Femur (tissue), 1 donor: ENCODE measurements around the gene CABLES1.
A peak's percentile ranks its signal among the peaks of the same experiment; 100 is the strongest.
"Not testable (repeated sequence)": the region's sequence is repeated elsewhere in the genome, so short reads cannot be mapped to it uniquely, and the experiment has no call there.

Experiments
- DNase-seq: peaks from one replicate; pipeline ENCODE4 v3.0.0-alpha.2; 2017

CABLES1 gene

GRCh38 chr18:23134780-23135549 is at the start of gene CABLES1:
CABLES1 (plus strand) TSS chr18:23135485; CDS start chr18:23135763, 278 bp downstream.
- DNase-seq: peak; percentile 67

DNA sequence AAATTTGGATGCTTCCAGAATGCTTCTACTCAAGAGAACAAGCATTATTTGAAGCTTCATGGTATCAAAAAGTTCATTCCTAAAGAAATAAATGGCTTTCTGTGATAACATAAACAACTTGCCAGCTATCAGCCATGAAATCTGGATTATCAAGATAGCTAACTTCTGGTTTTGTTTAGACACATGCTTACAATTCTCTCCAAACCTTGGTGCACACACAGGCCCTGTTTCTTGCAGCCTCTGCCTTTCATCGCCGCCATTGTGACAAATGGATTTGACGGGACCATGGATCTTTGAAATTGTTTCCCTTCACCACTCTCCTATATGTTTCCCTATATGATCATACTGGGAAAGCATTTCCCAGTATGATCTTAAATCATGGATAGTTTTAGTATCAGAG is 47.9 kb upstream of the CABLES1 start:
- no peak for DNase-seq

GRCh38 chr18:23088310-23088709 is 47.0 kb upstream of the CABLES1 start:
- no peak for DNase-seq

- not testable (repeated sequence) for DNase-seq
Measured at GRCh38 chr18:23091017-23091993, 44.0 kb upstream of the CABLES1 start.

DNA sequence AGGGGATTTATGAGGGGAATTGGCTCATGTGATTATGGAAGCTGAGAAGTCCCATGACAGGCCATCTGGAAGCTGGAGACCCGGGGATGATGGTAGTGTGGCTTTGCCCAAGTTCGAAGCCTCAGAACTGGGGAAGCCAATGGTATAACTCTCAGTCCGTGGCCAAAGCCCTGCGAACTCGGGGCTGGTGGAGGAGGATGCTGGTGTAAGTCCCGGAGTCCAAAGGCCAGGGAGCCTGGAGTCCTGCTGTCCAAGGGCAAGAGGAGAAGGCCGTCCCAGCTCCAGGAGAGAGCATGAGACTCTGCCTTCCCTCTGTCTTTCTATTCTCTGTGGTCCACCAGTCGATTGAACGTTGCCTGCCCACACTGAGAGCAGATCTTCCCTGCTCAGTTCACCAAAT is 43.2 kb upstream of the CABLES1 start:
- DNase-seq: no peak

DNA sequence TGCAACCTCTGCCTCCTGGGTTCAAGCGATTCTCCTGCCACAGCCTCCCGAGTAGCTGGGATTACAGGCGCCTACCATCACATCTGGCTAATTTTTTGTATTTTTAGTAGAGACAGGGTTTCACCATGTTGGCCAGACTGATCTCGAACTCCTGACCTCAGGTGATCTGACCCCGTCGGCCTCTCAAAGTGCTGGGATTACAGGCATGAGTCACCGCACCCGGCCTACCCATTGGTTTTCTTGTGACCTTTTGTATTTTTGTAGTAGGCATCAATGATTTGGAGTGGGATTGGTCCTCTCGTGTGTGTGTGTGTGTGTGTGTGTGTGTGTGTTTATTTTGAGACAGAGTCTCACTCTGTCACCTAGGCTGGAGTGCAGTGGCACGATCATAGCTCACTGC is 42.2 kb upstream of the CABLES1 start:
- DNase-seq: not testable (repeated sequence)

DNA sequence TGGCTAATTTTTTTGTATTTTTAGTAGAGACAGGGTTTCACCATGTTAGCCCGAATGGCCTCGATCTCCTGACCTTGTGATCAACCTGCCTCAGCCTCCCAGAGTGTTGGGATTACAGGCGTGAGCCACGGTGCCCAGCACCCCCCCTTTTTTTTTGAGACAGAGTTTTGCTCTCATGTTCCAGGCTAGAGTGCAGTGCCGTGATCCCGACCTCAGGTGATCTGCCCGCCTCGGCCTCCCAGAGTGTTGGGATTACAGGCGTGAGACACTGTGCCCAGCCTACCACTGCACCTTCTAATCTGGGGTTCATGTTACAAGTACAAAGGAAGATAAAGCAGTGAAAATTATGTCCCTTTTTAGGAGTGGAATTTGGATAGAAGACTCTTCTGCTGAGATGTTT is 41.5 kb upstream of the CABLES1 start:
- no peak for DNase-seq

DNA sequence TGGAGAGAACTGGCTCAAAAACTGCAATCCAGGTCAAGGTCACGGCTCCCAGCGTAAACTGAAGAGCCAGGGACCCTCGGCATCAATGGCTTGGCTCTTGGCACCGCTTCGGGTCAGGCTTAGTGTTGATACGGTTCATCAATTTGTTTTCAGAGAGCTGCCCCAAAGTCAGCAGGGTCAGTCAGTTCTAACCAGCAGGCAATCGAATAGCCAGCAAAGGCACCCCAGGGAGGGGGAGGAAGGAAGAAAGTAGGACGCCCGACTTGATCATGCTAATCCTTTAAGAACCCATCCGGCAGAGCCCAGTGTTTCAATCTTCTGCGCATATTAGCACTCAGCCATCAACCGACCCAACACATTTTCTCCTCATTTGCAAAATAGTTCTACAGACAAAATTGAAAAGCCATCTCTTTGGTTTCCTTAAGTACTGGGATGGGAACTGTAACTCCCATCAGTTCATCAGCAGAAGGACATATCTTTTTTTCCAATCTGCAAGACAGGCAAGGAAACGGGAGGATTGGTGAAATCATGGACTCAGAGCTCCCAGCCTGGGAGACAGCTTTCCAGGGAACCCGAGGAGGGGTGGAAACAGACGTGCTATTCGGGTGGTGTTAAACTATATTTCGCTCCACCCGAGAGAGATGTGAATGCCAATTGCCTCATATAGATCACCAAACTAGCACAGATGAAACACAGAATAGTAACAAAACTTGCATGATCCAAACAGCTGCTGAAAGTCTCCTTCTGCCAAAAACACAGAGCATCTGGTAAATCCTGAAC is 40.7 kb upstream of the CABLES1 start:
- peak; percentile 41 for DNase-seq

DNA sequence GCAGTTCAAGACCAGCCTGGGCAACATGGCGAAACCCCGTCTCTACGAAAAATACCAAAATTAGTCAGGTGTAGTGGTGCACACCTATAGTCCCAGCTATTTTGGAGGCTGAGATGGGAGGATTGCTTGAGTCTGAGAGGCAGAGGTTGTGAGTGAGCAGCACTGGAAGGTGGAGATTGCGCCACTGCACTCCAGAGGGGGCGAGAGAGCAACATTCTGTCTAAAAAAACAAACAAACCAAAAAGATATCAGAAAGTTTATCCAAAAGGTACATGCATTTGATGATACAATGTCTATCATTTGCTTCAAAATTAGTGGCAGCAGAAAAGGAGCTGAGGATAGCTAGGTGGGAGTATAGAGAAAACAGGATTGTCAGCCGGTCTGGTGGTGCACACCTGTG is 39.8 kb upstream of the CABLES1 start:
- DNase-seq: no peak

- not testable (repeated sequence) for DNase-seq
Measured at GRCh38 chr18:23097016-23097415, 38.3 kb upstream of the CABLES1 start.

DNA sequence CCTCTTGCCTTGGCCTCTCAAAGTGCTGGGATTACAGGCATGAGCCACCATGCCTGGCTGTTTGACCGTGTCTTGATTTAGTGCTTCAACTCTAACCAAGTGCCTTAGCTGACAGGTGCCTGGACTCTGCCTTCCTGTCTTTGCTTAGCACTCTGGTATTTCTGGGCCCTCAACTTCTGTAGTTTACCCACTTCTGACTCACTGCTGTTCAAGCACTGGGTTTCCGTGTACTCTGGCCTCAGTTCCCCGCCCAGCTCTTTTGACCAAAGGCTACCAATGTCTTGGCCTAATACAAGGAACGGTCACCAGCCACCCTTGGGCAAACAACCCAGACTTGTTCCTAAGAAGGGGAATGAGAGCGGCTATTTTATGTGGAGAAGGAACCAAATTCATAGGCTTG is 35.7 kb upstream of the CABLES1 start:
- no peak for DNase-seq

DNA sequence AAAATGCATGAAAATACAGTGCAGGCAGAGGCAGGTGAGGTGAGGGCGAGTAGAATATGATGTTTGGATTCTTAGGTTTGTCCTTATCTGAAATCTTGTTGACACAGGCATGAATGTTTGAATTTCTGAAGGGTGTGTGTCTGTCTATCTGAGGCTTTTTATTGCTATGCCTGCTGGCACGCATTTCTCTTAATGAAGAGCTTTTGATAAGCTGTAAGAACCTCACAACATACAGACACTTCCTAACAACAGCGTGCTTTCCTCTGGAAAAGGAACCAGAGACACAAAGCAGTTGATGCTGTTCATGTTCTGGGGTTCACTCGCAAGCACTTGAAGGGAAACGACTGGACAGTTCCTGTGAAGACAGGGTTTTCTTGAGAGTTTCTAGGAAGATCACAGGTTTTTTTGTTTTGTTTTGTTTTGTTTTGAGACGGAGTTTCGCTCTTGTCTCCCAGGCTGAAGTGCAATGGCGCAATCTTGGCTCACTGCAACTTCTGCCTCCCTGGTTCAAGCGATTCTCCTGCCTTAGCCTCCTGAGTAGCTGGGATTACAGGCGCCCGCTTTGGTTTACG is 33.3 kb upstream of the CABLES1 start:
- no peak for DNase-seq

DNA sequence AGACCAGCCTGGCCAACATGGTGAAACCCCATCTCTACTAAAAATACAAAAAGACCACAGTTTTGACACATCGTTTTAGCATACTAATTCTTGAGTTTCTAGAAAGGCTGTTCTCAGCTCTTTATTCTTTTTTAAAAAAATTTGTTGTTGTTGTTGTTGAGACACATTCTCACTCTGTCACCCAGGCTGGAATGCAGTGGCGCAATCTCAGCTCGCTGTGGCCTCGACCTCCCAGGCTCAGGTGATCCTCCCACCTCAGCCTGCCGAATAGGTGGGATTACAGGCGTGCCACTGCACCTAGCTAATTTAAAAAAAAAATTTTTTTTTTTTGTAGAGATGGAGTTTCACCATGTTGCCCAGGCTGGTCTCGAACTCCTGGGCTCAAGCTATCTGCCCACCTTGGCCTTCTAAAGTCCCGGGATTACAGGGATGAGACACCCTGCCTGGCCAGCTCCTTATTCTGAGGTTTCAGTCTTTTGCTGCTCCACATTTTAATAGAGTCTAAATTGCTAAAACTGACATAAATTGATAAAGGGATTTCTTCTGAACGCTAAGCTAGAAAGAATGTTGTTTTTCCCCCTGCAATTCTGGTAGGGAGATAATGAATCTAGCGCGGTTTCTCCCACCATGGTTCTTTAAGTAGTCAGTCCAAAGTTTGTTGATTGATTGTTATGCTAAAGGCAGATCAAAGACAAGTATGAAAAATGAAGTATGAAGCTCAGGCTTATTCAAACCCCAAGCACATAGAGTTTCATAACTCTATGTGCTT is 32.6 kb upstream of the CABLES1 start:
- no peak for DNase-seq

GRCh38 chr18:23103449-23103848 is 31.8 kb upstream of the CABLES1 start:
- DNase-seq: no peak

DNA sequence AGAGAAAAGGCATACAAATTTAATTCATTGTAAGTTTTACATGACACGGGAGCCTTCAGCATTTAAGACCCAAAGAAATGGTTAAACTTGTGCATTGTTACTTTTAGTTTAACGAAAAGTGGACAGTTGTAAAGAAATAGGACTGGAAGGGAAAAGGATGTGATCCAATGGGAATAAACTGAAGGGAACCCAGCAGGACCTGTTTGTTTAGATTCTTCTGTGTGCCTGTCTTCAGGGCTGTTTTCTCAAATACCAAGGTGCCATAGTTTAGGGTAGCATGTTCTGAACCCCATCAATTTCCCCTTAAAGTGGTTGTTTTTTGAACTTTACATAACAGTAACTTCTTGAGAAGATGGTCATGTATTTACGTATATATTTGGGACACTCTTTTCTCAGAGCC is 30.3 kb upstream of the CABLES1 start:
- DNase-seq: no peak

GRCh38 chr18:23105581-23106219 is 29.6 kb upstream of the CABLES1 start:
- DNase-seq: no peak

DNA sequence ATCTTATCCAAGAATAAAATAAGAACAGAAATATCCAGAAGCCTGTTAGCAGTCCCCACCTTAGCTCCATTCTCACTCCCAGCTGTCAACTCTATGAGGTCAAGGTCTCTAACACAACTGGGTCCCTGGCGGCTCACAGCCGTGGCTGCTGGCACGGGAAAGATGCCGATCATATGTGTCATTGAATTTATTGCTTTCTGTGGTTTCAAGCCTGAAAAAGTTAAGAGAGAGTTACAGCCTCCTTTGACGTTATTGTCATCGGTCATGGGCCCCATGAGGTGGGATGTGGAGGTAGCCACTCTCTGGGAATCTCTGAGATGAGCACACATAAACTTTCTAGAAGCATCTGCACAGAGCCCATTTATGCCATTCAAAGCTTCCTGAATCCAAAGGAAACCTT is 28.7 kb upstream of the CABLES1 start:
- no peak for DNase-seq

DNA sequence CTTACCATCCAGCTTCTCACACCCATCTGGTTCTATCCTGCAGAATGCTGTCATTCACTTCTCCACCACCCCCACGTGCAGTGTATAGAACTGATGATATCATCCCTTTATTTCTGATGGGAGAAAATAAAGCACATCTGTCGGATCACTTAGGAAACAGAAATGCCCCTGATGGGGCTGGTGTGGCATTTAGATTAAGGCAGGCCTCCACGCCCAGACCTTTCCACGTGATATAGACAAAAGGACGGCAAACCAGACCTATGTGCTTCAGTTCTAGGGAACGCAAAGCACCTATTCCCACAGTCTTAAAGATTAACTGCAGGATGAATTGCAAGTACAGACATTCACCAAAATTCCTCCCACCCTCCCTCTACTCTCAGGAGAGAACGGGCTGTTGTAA is 27.6 kb upstream of the CABLES1 start:
- no peak for DNase-seq

DNA sequence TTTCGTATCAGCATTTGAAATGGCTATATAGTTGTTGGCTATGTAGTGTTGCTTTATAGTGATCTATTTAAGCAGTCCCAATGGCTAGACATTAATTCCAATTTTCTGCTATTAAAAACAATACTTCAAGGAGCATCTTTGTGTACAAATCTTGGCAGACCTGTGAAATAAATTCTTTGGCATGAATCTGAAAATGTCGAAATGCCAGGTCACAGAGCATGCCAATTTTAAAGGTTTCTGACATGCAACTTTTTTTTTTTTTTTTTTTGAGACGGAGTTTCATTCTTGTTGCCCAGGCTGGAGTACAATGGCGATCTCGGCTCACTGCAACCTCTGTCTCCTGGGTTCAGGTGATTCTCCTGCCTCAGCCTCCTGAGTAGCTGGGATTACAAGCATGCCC is 26.8 kb upstream of the CABLES1 start:
- no peak for DNase-seq

GRCh38 chr18:23109163-23109562 is 26.1 kb upstream of the CABLES1 start:
- DNase-seq: not testable (repeated sequence)

DNA sequence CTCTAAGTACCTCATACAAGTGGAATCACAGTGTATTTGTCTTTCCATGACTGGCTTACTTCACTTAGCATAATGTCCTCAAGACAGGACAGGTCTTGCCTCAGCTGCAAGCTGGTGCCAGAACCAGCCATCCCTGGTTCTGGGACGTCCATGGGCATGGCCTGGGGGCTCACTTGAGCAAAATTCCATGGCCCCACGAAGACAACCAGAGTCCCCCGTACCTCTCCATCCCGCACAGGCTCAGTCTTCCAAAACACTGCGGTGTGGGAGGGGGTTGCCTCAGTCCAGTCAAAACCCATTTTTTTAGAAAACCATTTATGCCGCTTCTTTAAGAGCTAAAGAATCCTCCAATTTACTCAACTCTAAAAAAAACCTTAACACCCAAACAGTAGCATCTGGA is 21.7 kb upstream of the CABLES1 start:
- DNase-seq: no peak
